IMR-90 (cell line): ENCODE results near the gene CASP6. TPM values are rescaled to one million over a fixed set of nuclear protein-coding genes. Genes with fewer than 3 reads are reported as not detected.

Experiments
- ATAC-seq: fragments of 200-7000 bp; cut with Tn5 transposase; 2 replicates; pipeline ENCODE4 v1.9.1; 2020; ENCODE audit warnings: low read depth, mild to moderate bottlenecking, moderate library complexity
- BruUV-seq: library from RNA; stranded (reverse); fragments of 400-500 nt; replicated peaks from 2 replicates; lab custom pipeline; 2021; lab: Mats Ljungman, UMichigan
- CTCF ChIA-PET: fragments of 300-600 bp; formaldehyde crosslinking; extraction: SDS; loops from one replicate; lab custom pipeline; 2021; ENCODE audit warnings: antibody characterized with exemption; lab: Yijun Ruan, JAX
- POLR2A ChIA-PET: fragments of 300-600 bp; sonication (Branson Sonifier 250); formaldehyde crosslinking; loops from one replicate; lab custom pipeline; 2022; ENCODE audit warnings: antibody characterized with exemption; ENCODE audit not compliant: unreplicated experiment; lab: Charles Lee
- DNase-seq: peaks from one replicate; pipeline ENCODE4 v3.0.0; 2013
- H2AFZ ChIP-seq: replicated peaks from 2 replicates; pipeline ENCODE3; 2013; ENCODE audit warnings: low read length, mild to moderate bottlenecking; ENCODE audit not compliant: poor library complexity
- H2AK5ac ChIP-seq: 2 replicates; pipeline ENCODE4 v1.6.1; 2013; ENCODE audit warnings: low read depth, low read length, inconsistent platforms
- H2AK9ac ChIP-seq: replicated peaks from 2 replicates; pipeline ENCODE3; 2013; ENCODE audit warnings: mild to moderate bottlenecking, low read depth, low read length, moderate library complexity; ENCODE audit not compliant: poor library complexity
- H2BK120ac ChIP-seq: 2 replicates; pipeline ENCODE4 v1.6.1; 2013; ENCODE audit warnings: low read depth, low read length, inconsistent platforms
- H2BK15ac ChIP-seq: 3 replicates; pipeline ENCODE4 v1.6.1; 2013; ENCODE audit warnings: low read depth, low read length, inconsistent platforms
- H2BK20ac ChIP-seq: 2 replicates; pipeline ENCODE4 v1.6.1; 2013; ENCODE audit warnings: low read depth, mild to moderate bottlenecking, inconsistent platforms, low read length, moderate library complexity
- H2BK5ac ChIP-seq: 2 replicates; pipeline ENCODE4 v1.6.1; 2013; ENCODE audit warnings: mild to moderate bottlenecking, low read depth, low read length, inconsistent platforms; ENCODE audit not compliant: poor library complexity, severe bottlenecking
- H3K14ac ChIP-seq: replicated peaks from 2 replicates; pipeline ENCODE4 v1.6.1; 2013; ENCODE audit warnings: low read depth, low read length, inconsistent platforms
- H3K18ac ChIP-seq: 2 replicates; pipeline ENCODE4 v1.6.1; 2013; ENCODE audit warnings: low read depth, low read length, control low read depth
- H3K23ac ChIP-seq: 2 replicates; pipeline ENCODE4 v1.6.1; 2013; ENCODE audit warnings: low read depth, low read length, inconsistent platforms
- H3K27ac ChIP-seq: 2 replicates; pipeline ENCODE4 v1.5.1; 2013; ENCODE audit warnings: mild to moderate bottlenecking, control low read depth, low read length; ENCODE audit not compliant: insufficient read depth
- H3K27me3 ChIP-seq: 2 replicates; pipeline ENCODE4 v1.6.1; 2013; ENCODE audit warnings: low read length; ENCODE audit not compliant: control insufficient read depth, insufficient read depth
- H3K36me3 ChIP-seq: 2 replicates; pipeline ENCODE4 v1.6.1; 2013; ENCODE audit warnings: low read length, mixed read lengths; ENCODE audit not compliant: control insufficient read depth, insufficient read depth
- H3K4ac ChIP-seq: 2 replicates; pipeline ENCODE4 v1.6.1; 2013; ENCODE audit warnings: low read depth, low read length, inconsistent platforms
- H3K4me1 ChIP-seq: 2 replicates; pipeline ENCODE4 v1.6.1; 2013; ENCODE audit warnings: low read length, mixed read lengths; ENCODE audit not compliant: control insufficient read depth, insufficient read depth
- H3K4me2 ChIP-seq: 2 replicates; pipeline ENCODE4 v1.6.1; 2013; ENCODE audit warnings: low read depth, mild to moderate bottlenecking, control low read depth, low read length, moderate library complexity
- H3K4me3 ChIP-seq: 2 replicates; pipeline ENCODE4 v1.5.1; 2013; ENCODE audit warnings: low read depth, mild to moderate bottlenecking, control low read depth, low read length, moderate library complexity; ENCODE audit not compliant: insufficient read depth
- H3K56ac ChIP-seq: 2 replicates; pipeline ENCODE4 v1.6.1; 2013; ENCODE audit warnings: low read length, inconsistent platforms; ENCODE audit not compliant: insufficient read depth; ENCODE audit errors: extremely low read depth
- H3K79me1 ChIP-seq, 2 experiments: 2 replicates each; pipeline ENCODE4 v1.6.1; 2013; ENCODE audit warnings: low read length in 2 of 2, inconsistent platforms in 1 of 2, low read depth in 1 of 2
- H3K9ac ChIP-seq: 2 replicates; pipeline ENCODE4 v1.6.1; 2013; ENCODE audit warnings: low read depth, low read length, control low read depth
- H3K9me1 ChIP-seq: 2 replicates; pipeline ENCODE4 v1.6.1; 2013; ENCODE audit warnings: low read length, inconsistent platforms; ENCODE audit not compliant: insufficient read depth
- H3K9me3 ChIP-seq: 2 replicates; pipeline ENCODE4 v1.6.1; 2013; ENCODE audit warnings: low read length; ENCODE audit not compliant: control insufficient read depth, insufficient read depth
- H4K20me1 ChIP-seq: 2 replicates; pipeline ENCODE4 v1.6.1; 2013; ENCODE audit warnings: low read length, inconsistent platforms; ENCODE audit not compliant: insufficient read depth
- H4K5ac ChIP-seq: 2 replicates; pipeline ENCODE4 v1.6.1; 2013; ENCODE audit warnings: mild to moderate bottlenecking, low read depth, low read length, control low read depth
- H4K8ac ChIP-seq, 2 experiments: 2 replicates each; pipeline ENCODE4 v1.6.1; 2013; ENCODE audit warnings: low read depth in 2 of 2, low read length in 2 of 2, control low read depth in 1 of 2, inconsistent platforms in 1 of 2
- H4K91ac ChIP-seq: 2 replicates; pipeline ENCODE4 v1.6.1; 2013; ENCODE audit warnings: low read depth, low read length, inconsistent platforms; ENCODE audit not compliant: insufficient read depth
- CEBPB ChIP-seq: IDR thresholded peaks from 2 replicates; pipeline ENCODE4 v1.6.1; 2012; ENCODE audit warnings: low read depth, low read length, improper control_type of control experiment
- CHD1 ChIP-seq: IDR thresholded peaks from 2 replicates; pipeline ENCODE4 v1.6.1; 2012; ENCODE audit warnings: low read depth, low read length, improper control_type of control experiment
- CTCF ChIP-seq: conservative IDR thresholded peaks from 2 replicates; pipeline ENCODE4 v1.5.1; 2012; ENCODE audit warnings: mild to moderate bottlenecking, low read depth, low read length, improper control_type of control experiment
- ELK1 ChIP-seq: fragments of 150-350 bp; IDR thresholded peaks from 2 replicates; pipeline ENCODE4 v1.6.1; 2016; ENCODE audit warnings: low read depth, mild to moderate bottlenecking, low read length, moderate library complexity, borderline replicate concordance
- NFE2L2 ChIP-seq: fragments of 150-350 bp; IDR thresholded peaks from 2 replicates; pipeline ENCODE4 v1.6.1; 2016; ENCODE audit warnings: low read depth, mild to moderate bottlenecking, low read length
- RAD21 ChIP-seq: IDR thresholded peaks from 2 replicates; pipeline ENCODE4 v1.6.1; 2012; ENCODE audit warnings: low read length, improper control_type of control experiment
- USF2 ChIP-seq: fragments of 150-350 bp; IDR thresholded peaks from 2 replicates; pipeline ENCODE4 v1.6.1; 2017; ENCODE audit warnings: mild to moderate bottlenecking, antibody characterized with exemption, low read length, low read depth
- WGBS, 2 experiments: methylation state at CpG; one replicate each; pipeline versions ENCODE4 v1.1.5 to v1.1.7; 2013; ENCODE audit warnings: missing lambda C conversion rate in 2 of 2; ENCODE audit not compliant: insufficient read length in 1 of 2; ENCODE audit errors: extremely low coverage in 2 of 2; 5-methylcytosine and 5-hydroxymethylcytosine counted together
- dilution Hi-C: fragments of 300-500 bp; cut with HindIII; formaldehyde crosslinking; loops from one replicate; pipeline ENCODE4 v1.14.3; 2018; ENCODE audit warnings: low sequenced_read_pairs; ENCODE audit not compliant: unreplicated experiment
- in situ Hi-C: fragments of 300-500 bp; cut with MboI; formaldehyde crosslinking; loops from 3 replicates; pipeline ENCODE4 v1.14.3; 2019; ENCODE audit warnings: low sequenced_read_pairs, inconsistent platforms, mixed read lengths
- intact Hi-C: fragments of 100-400 bp; cut with micrococcal nuclease; formaldehyde crosslinking; loops from 2 replicates; pipeline ENCODE4 v1.10.0; 2022
- polyA plus RNA-seq, 3 experiments: library from polyadenylated mRNA; depleted of rRNA; stranded (reverse); fragments of >200 nt; gene quantifications; 2 replicates each; pipeline ENCODE4 v1.2.3, GENCODE V29; 2012; ENCODE audit warnings: low replicate concordance in 1 of 3
- total RNA-seq: library from RNA; depleted of rRNA; stranded (reverse); fragments of >200 nt; gene quantifications from 2 replicates; pipeline ENCODE4 v1.2.3, GENCODE V29; 2012

The CASP6 gene
- total and polyA plus RNA-seq, 2 of the 4 experiments (the other 2 are of a cell fraction): 25.0 to 44.1 TPM

GRCh38 chr4:109738104-109738872 lies 35.0 kb upstream of the CASP6 start:
- 56% methylated on average over 3 of the region's 10 CpGs; no CpG with 5 or more reads in 1 of the 2 experiments for WGBS, 2 experiments
- Histone ChIP-seq H3K4me2 (no peak overlapping the region), H2BK120ac (no peak overlapping the region), H3K23ac (no peak overlapping the region), H4K8ac (no peak overlapping the region), H2BK5ac (no peak overlapping the region), H3K4me3 (no peak overlapping the region), H3K4me1 (peaks cover 7% of the 10 kb centered on the region), H4K91ac (no peak overlapping the region), H3K18ac (no peak overlapping the region), H2BK15ac (no peak overlapping the region), H3K56ac (no peak overlapping the region), H4K5ac (no peak overlapping the region), H3K4ac (no peak overlapping the region), H2AFZ (no peak overlapping the region), H3K9ac (no peak overlapping the region), H2AK9ac (no peak overlapping the region), H3K27me3 (peaks cover 2% of the 10 kb centered on the region; the same call in 1 of the 2 replicates), H4K20me1 (no peaks in the 10 kb centered on the region), H3K9me1 (no peaks in the 10 kb centered on the region), H3K79me1 (no peaks in the 10 kb centered on the region), H3K9me3 (no peaks in the 10 kb centered on the region), H3K27ac (no peak overlapping the region), H3K36me3 (no peaks in the 10 kb centered on the region), H3K14ac (no peak overlapping the region), H2BK20ac (no peak overlapping the region), H2AK5ac (no peak overlapping the region)
- POLR2A ChIA-PET: no interaction called here
- TF ChIP-seq USF2 (no peak), CEBPB (no peak), CTCF (no peak), RAD21 (no peak), CHD1 (no peak), NFE2L2 (no peak), ELK1 (no peak)
- no TSS peak for BruUV-seq
- intact Hi-C loops (no loop called here), in situ Hi-C loops (no loop called here), dilution Hi-C loops (no loop called here)
- CTCF ChIA-PET: no interaction called here
- no peak for DNase-seq
- no peak for ATAC-seq
